ENCODE results near the gene C17orf113.

- TF ChIP-seq POLR2A (IDR thresholded peaks at IDR 0.05; ENCODE audit: low read depth, low read length) (no peak), POLR2AphosphoS5 (IDR thresholded peaks at IDR 0.05; ENCODE audit: low read depth, low read length) (no peak), PAX5 (IDR thresholded peaks at IDR 0.05; ENCODE audit: insufficient read depth, low read length, severe bottlenecking) (no peak), SPI1 (IDR thresholded peaks at IDR 0.05; ENCODE audit: low read depth, low read length) (no peak), POU2F2 (IDR thresholded peaks at IDR 0.05; ENCODE audit: low read depth, low read length) (no peak)
Observed at GRCh38 chr17:42094375-42095069, 44.1 kb upstream of the C17orf113 start.
